ENCODE results near the gene PRODH2. TPM values are rescaled to one million over a fixed set of nuclear protein-coding genes. Genes with fewer than 3 reads are reported as not detected.

Gene PRODH2
- total and polyA plus RNA-seq, 5 donors from 2014 or later: not detected

DNA sequence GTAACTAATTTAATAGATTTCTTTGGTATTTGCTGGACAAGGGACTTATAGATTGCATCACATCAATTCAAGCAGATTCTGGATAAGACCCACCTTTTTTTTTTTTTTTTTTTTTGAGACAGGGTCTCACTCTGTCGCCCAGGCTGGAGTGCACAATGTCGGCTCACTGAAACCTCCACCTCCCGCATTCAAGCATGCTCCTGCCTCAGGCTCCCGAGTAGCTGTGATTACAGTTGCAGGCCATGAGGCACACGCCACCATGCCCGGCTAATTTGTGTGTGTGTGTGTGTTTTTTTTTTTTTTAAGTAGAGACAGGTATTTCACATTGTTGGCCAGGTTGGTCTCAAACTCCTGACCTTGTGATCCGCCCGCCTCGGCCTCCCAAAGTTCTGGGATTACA lies 4.2 kb upstream of the PRODH2 start:
- Histone ChIP-seq H3K4me1 (ENCODE audit: control insufficient read depth, insufficient read depth, low read length, poor library complexity, severe bottlenecking) (no peaks in the 10 kb centered on the region), H3K9me3 (ENCODE audit: control insufficient read depth in 2 of 2, low read length in 2 of 2) (no peaks in the 10 kb centered on the region), H3K27me3 (ENCODE audit: control insufficient read depth, insufficient read depth, low read length) (no peaks in the 10 kb centered on the region), H3K27ac (ENCODE audit: insufficient read depth, low read length, poor library complexity, severe bottlenecking) (no peak overlapping the region), H3K4me3 (ENCODE audit: low read depth, low read length) (no peak overlapping the region), H3K36me3 (ENCODE audit: control insufficient read depth, insufficient read depth, low read length) (no peaks in the 10 kb centered on the region)
- DNase-seq: no peak
- no peak for ATAC-seq (ENCODE audit: low read depth in 2 of 2)
- Mint-ChIP-seq H3K27me3 (peaks cover 19% of the 10 kb centered on the region), H3K9me3 (peaks cover 0 to 3% (median 0%) of the 10 kb centered on the region in 7 donors), H3K4me1 (no peaks in the 10 kb centered on the region), H3K4me3 (no peak overlapping the region), H3K36me3 (no peaks in the 10 kb centered on the region), H3K27ac (no peak overlapping the region)

DNA sequence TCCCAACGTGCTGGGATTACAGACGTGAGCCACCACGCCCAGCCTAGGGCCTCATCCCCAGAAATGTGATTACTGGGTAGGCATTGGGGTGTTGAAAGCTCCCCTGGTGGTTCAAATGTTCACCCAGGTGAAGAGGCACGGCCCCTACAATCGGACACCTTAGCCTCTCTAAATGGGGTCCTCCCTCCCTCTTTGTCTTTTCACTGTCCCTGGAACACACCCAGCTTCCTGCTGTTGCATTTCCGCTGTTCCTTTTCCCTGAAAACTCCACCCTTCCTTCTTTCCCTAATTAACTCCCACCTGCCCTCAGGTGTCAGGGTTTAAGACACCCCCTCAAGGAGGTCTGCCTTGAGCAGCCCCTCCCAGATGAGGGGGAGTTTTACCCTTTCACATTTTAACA lies 3.6 kb upstream of the PRODH2 start:
- Histone ChIP-seq H3K9me3 (ENCODE audit: control insufficient read depth in 2 of 2, low read length in 2 of 2) (no peaks in the 10 kb centered on the region), H3K27ac (ENCODE audit: insufficient read depth, low read length, poor library complexity, severe bottlenecking) (no peak overlapping the region), H3K4me1 (ENCODE audit: control insufficient read depth, insufficient read depth, low read length, poor library complexity, severe bottlenecking) (no peaks in the 10 kb centered on the region), H3K4me3 (ENCODE audit: low read depth, low read length) (no peak overlapping the region), H3K27me3 (ENCODE audit: control insufficient read depth, insufficient read depth, low read length) (no peaks in the 10 kb centered on the region), H3K36me3 (ENCODE audit: control insufficient read depth, insufficient read depth, low read length) (no peaks in the 10 kb centered on the region)
- no peak for DNase-seq
- no peak for ATAC-seq (ENCODE audit: low read depth in 2 of 2)
- Mint-ChIP-seq H3K4me1 (no peaks in the 10 kb centered on the region), H3K4me3 (no peak overlapping the region), H3K27me3 (peaks cover 19% of the 10 kb centered on the region), H3K27ac (no peak overlapping the region), H3K36me3 (no peaks in the 10 kb centered on the region), H3K9me3 (peaks cover 0 to 3% (median 0%) of the 10 kb centered on the region in 7 donors)

- Mint-ChIP-seq H3K4me3 (no peak overlapping the region), H3K4me1 (no peaks in the 10 kb centered on the region), H3K36me3 (no peaks in the 10 kb centered on the region), H3K27me3 (peaks cover 16% of the 10 kb centered on the region), H3K27ac (no peak overlapping the region), H3K9me3 (peaks cover 0 to 2% (median 0%) of the 10 kb centered on the region in 7 donors)
- Histone ChIP-seq H3K4me3 (ENCODE audit: low read depth, low read length) (no peak overlapping the region), H3K4me1 (ENCODE audit: control insufficient read depth, insufficient read depth, low read length, poor library complexity, severe bottlenecking) (no peaks in the 10 kb centered on the region), H3K27ac (ENCODE audit: insufficient read depth, low read length, poor library complexity, severe bottlenecking) (no peak overlapping the region), H3K36me3 (ENCODE audit: control insufficient read depth, insufficient read depth, low read length) (no peaks in the 10 kb centered on the region), H3K9me3 (ENCODE audit: control insufficient read depth in 2 of 2, low read length in 2 of 2) (no peaks in the 10 kb centered on the region), H3K27me3 (ENCODE audit: control insufficient read depth, insufficient read depth, low read length) (no peaks in the 10 kb centered on the region)
- DNase-seq: no peak
- ATAC-seq (ENCODE audit: low read depth in 2 of 2): no peak
These were observed 622 bp upstream of the PRODH2 start for GRCh38 chr19:35813043-35813890.

GRCh38 chr19:35811317-35812219 lies 1.1 kb downstream of the PRODH2 start:
- Mint-ChIP-seq H3K9me3 (peaks cover 0 to 2% (median 0%) of the 10 kb centered on the region in 7 donors), H3K36me3 (no peaks in the 10 kb centered on the region), H3K4me3 (no peak overlapping the region), H3K27me3 (peaks cover 15% of the 10 kb centered on the region), H3K4me1 (no peaks in the 10 kb centered on the region), H3K27ac (peak overlapping the region in 1 of 3 donors; percentile 66)
- Histone ChIP-seq H3K36me3 (ENCODE audit: control insufficient read depth, insufficient read depth, low read length) (no peaks in the 10 kb centered on the region), H3K4me3 (ENCODE audit: low read depth, low read length) (no peak overlapping the region), H3K27ac (ENCODE audit: insufficient read depth, low read length, poor library complexity, severe bottlenecking) (no peak overlapping the region), H3K4me1 (ENCODE audit: control insufficient read depth, insufficient read depth, low read length, poor library complexity, severe bottlenecking) (no peaks in the 10 kb centered on the region), H3K27me3 (ENCODE audit: control insufficient read depth, insufficient read depth, low read length) (no peaks in the 10 kb centered on the region), H3K9me3 (ENCODE audit: control insufficient read depth in 2 of 2, low read length in 2 of 2) (no peaks in the 10 kb centered on the region)
- DNase-seq: no peak
- ATAC-seq (ENCODE audit: low read depth in 2 of 2): no peak

DNA sequence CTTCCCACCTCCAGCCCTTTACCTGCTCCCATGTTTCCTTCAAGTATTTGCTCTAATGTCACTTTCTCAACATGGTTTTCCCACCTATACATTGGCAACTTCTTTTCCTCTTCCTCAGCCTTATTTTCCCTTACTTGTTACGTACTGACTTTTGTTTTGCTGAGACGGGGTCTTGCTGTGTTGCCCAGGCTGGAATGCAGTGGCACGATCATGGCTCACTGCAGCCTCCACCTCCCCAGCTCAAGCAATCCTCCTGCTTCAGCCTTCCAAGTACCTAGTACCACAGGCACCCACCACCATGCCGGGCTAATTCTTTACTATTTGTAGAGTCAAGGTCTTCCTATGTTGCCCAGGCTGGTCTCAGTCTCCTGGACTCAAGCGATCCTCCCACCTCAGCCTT lies 5.0 kb downstream of the PRODH2 start:
- H3K9me3 Mint-ChIP-seq: no peaks in the 10 kb centered on the region
- peaks cover 11% of the 10 kb centered on the region for H3K27me3 Mint-ChIP-seq
- Histone ChIP-seq H3K36me3 (ENCODE audit: control insufficient read depth, insufficient read depth, low read length) (no peaks in the 10 kb centered on the region), H3K4me1 (ENCODE audit: control insufficient read depth, insufficient read depth, low read length, poor library complexity, severe bottlenecking) (no peaks in the 10 kb centered on the region), H3K9me3 (ENCODE audit: control insufficient read depth in 2 of 2, low read length in 2 of 2) (no peaks in the 10 kb centered on the region), H3K27ac (ENCODE audit: insufficient read depth, low read length, poor library complexity, severe bottlenecking) (no peak overlapping the region), H3K27me3 (ENCODE audit: control insufficient read depth, insufficient read depth, low read length) (no peaks in the 10 kb centered on the region), H3K4me3 (ENCODE audit: low read depth, low read length) (no peak overlapping the region)
- no peak for ATAC-seq (ENCODE audit: low read depth in 2 of 2)
- no peak overlapping the region for H3K27ac Mint-ChIP-seq
- no peaks in the 10 kb centered on the region for H3K36me3 Mint-ChIP-seq
- H3K4me1 Mint-ChIP-seq: peaks cover 0 to 5% (median 0%) of the 10 kb centered on the region in 4 donors
- no peak for DNase-seq
- no peak overlapping the region for H3K4me3 Mint-ChIP-seq

GRCh38 chr19:35806597-35806996 lies 6.0 kb downstream of the PRODH2 start:
- no peaks in the 10 kb centered on the region for H3K4me1 ChIP-seq (ENCODE audit: control insufficient read depth, insufficient read depth, low read length, poor library complexity, severe bottlenecking)
- H3K4me1 Mint-ChIP-seq: peaks cover 0 to 5% (median 0%) of the 10 kb centered on the region in 4 donors
- no peaks in the 10 kb centered on the region for H3K27me3 ChIP-seq (ENCODE audit: control insufficient read depth, insufficient read depth, low read length)
- no peaks in the 10 kb centered on the region for H3K36me3 Mint-ChIP-seq
- DNase-seq (no peak), ATAC-seq (ENCODE audit: low read depth in 2 of 2) (no peak)
- no peak overlapping the region for H3K4me3 Mint-ChIP-seq
- no peak overlapping the region for H3K27ac Mint-ChIP-seq
- H3K27ac ChIP-seq (ENCODE audit: insufficient read depth, low read length, poor library complexity, severe bottlenecking): no peak overlapping the region
- no peaks in the 10 kb centered on the region for H3K36me3 ChIP-seq (ENCODE audit: control insufficient read depth, insufficient read depth, low read length)
- no peaks in the 10 kb centered on the region for H3K9me3 ChIP-seq (ENCODE audit: control insufficient read depth in 2 of 2, low read length in 2 of 2)
- H3K4me3 ChIP-seq (ENCODE audit: low read depth, low read length): no peak overlapping the region
- peaks cover 11% of the 10 kb centered on the region for H3K27me3 Mint-ChIP-seq
- H3K9me3 Mint-ChIP-seq: no peaks in the 10 kb centered on the region

DNA sequence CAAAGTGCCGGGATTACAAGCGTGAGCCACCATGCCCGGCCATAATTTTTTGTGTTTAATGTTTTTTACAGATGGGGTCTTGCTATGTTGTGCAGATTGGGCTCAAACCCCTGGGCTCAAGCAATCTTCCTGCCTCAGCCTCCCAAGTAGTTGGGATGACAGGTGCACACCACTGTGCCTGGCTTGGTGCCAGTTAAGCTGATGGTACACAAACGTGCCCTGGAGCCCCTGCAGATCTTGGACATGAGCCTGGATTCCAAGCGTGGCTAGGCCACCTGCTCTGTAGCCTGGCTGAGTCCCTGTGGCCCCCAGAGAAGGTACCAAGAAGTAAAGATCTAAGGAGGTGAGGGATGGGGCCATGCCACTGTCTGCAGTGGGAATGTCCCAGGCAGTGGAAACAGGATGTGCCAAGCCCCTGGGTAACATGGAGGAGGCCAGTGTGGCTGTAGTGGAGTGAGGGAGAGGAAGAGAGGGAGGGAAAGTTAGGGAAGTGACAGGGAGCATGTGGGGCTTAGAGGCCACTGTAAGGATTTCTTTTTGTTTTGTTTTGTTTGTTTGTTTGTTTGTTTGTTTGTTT lies 7.0 kb downstream of the PRODH2 start:
- Mint-ChIP-seq H3K9me3 (no peaks in the 10 kb centered on the region), H3K36me3 (no peaks in the 10 kb centered on the region), H3K27me3 (peaks cover 6% of the 10 kb centered on the region), H3K27ac (no peak overlapping the region), H3K4me1 (peaks cover 0 to 5% (median 0%) of the 10 kb centered on the region in 4 donors), H3K4me3 (no peak overlapping the region)
- H3K27me3 ChIP-seq (ENCODE audit: control insufficient read depth, insufficient read depth, low read length): no peaks in the 10 kb centered on the region
- H3K9me3 ChIP-seq (ENCODE audit: control insufficient read depth in 2 of 2, low read length in 2 of 2): no peaks in the 10 kb centered on the region
- ATAC-seq (ENCODE audit: low read depth in 2 of 2) (no peak), DNase-seq (no peak)
- H3K27ac ChIP-seq (ENCODE audit: insufficient read depth, low read length, poor library complexity, severe bottlenecking): no peak overlapping the region
- no peaks in the 10 kb centered on the region for H3K4me1 ChIP-seq (ENCODE audit: control insufficient read depth, insufficient read depth, low read length, poor library complexity, severe bottlenecking)
- H3K4me3 ChIP-seq (ENCODE audit: low read depth, low read length): no peak overlapping the region
- H3K36me3 ChIP-seq (ENCODE audit: control insufficient read depth, insufficient read depth, low read length): no peaks in the 10 kb centered on the region

Data from CD4-positive, CD25-positive, alpha-beta regulatory T cell (primary cell).